ENCODE data around the gene DERA. TPM values are rescaled to one million over a fixed set of nuclear protein-coding genes. Genes with fewer than 3 reads are reported as not detected.

DERA gene
- total and polyA plus RNA-seq, 2 of the 13 experiments (the other 11 are each of a cell fraction or from before 2014, with no cell fraction given), result 24.0 to 51.3 TPM

- no peak for TF ChIP-seq XBP1 (CRISPR knock-in tag; IDR thresholded peaks at IDR 0.05)
- TF ChIP-seq THAP8 (CRISPR knock-in tag; IDR thresholded peaks at IDR 0.05; ENCODE audit: borderline replicate concordance), result no peak
- peak; percentile 13 for TF ChIP-seq SKI (IDR thresholded peaks at IDR 0.05; ENCODE audit: partially characterized antibody)
- TF ChIP-seq ZNF607 (CRISPR knock-in tag; IDR thresholded peaks at IDR 0.05; ENCODE audit: borderline replicate concordance), result peak; percentile 28; the same call in 1 of the 2 replicates
- no peak for TF ChIP-seq MTA3 (CRISPR knock-in tag; IDR thresholded peaks at IDR 0.05)
- TF ChIP-seq RARA (CRISPR knock-in tag; IDR thresholded peaks at IDR 0.05), result 0 out of 2 replicates have a peak, but pooled peaks have one; percentile 6
- no peak for TF ChIP-seq BRD4 (CRISPR knock-in tag; IDR thresholded peaks at IDR 0.05)
- TF ChIP-seq ZBTB38 (CRISPR knock-in tag; IDR thresholded peaks at IDR 0.05), result peak; percentile 57; the same call in 1 of the 2 replicates
- TF ChIP-seq ZGPAT (CRISPR knock-in tag; IDR thresholded peaks at IDR 0.05), result peak; percentile 84
- no peak for TF ChIP-seq ATF5 (CRISPR knock-in tag; IDR thresholded peaks at IDR 0.05; ENCODE audit: low read depth)
- TF ChIP-seq ZNF414 (CRISPR knock-in tag; IDR thresholded peaks at IDR 0.05), result no peak; the same call in 1 of the 2 replicates
- TF ChIP-seq AKNA (CRISPR knock-in tag; IDR thresholded peaks at IDR 0.05; ENCODE audit: borderline replicate concordance), result no peak
- no peak for TF ChIP-seq SCMH1 (CRISPR knock-in tag; IDR thresholded peaks at IDR 0.05; ENCODE audit: borderline replicate concordance)
- TF ChIP-seq HNRNPK (IDR thresholded peaks at IDR 0.05; ENCODE audit: low read depth, low read length, poor library complexity, severe bottlenecking), result peak; percentile 88
- no peak for TF ChIP-seq CHD2 (IDR thresholded peaks at IDR 0.05; ENCODE audit: low read depth, low read length)
- TF ChIP-seq ZNF546 (CRISPR knock-in tag; conservative IDR thresholded peaks at IDR 0.05), result no peak
- TF ChIP-seq CBFB (CRISPR knock-in tag; IDR thresholded peaks at IDR 0.05), result peak; percentile 28; the same call in 1 of the 2 replicates
- no peak for TF ChIP-seq NFYB (CRISPR knock-in tag; IDR thresholded peaks at IDR 0.05)
- no peak for TF ChIP-seq MIER2 (CRISPR knock-in tag; IDR thresholded peaks at IDR 0.05)
These were observed at the start of gene DERA (continued) for GRCh38 chr12:15910864-15911721.

Data from HepG2 (cell line).